Stimulated activated CD8-positive, alpha-beta memory T cell treated with anti-CD3 and anti-CD28 coated beads, Interleukin-12 subunit alpha, Interleukin-12 subunit beta, amount 100 ng/mL, for 24 hours (primary cell): ENCODE results near the gene CORO2A.
"Not testable (repeated sequence)": the region's sequence is repeated elsewhere in the genome, so short reads cannot be mapped to it uniquely, and the experiment has no call there.

Experiments
- DNase-seq: peaks from one replicate; pipeline ENCODE4 v3.0.0-alpha.2; 2020; ENCODE audit errors: extremely low read depth

Gene CORO2A

GRCh38 chr9:98191181-98191608 is 1.2 kb downstream of the CORO2A start:
- no peak for DNase-seq

DNA sequence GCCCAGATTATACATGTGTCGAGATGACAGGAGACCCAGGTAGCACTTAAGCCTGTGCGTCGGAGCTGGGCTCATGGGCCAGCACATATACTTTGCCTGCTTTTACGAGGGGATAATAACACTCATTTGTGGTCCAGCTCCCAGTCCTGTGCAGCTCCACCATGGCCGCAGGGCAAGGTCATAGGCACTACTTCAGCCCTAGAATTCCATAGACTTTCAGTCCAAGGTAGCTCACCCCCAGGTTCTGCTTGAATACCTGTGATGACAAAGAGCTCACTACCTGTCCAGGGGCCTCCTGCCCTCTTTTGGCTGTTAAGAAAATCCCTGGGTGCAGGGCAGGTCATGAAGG is 1.7 kb downstream of the CORO2A start:
- no peak for DNase-seq

GRCh38 chr9:98189412-98189811 is 3.0 kb downstream of the CORO2A start:
- DNase-seq, result no peak

- DNase-seq, result no peak
Observed at GRCh38 chr9:98187926-98188325, 4.5 kb downstream of the CORO2A start.

- no peak for DNase-seq
Observed at GRCh38 chr9:98186236-98186635, 6.2 kb downstream of the CORO2A start.

DNA sequence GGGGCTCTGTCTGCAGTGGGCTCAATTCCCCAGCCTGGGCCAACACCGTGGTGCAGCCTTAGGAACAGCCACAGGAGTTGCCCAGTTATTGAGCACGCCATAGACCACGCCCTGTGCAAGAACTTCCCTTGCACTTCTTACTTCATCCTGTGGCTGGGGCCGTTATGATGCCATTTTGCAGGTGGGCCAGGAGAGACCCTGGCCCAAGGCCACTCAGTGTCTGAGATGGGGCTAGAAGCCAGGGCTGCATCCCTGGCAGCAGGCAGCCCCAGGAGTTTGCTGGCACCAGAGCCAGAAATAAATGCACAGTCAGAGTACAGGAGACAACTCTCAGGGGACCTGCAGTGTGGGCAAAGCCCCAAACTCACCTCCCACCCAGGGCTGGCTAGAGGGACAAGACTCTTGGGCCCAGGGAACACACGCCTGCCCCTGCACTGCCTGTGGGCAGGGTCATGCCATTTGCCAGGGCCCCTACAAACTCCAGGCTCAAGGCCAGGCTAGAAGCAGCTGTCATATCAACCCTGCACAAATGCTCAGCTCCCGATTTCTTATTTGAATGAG is 6.7 kb downstream of the CORO2A start:
- DNase-seq, result no peak

DNA sequence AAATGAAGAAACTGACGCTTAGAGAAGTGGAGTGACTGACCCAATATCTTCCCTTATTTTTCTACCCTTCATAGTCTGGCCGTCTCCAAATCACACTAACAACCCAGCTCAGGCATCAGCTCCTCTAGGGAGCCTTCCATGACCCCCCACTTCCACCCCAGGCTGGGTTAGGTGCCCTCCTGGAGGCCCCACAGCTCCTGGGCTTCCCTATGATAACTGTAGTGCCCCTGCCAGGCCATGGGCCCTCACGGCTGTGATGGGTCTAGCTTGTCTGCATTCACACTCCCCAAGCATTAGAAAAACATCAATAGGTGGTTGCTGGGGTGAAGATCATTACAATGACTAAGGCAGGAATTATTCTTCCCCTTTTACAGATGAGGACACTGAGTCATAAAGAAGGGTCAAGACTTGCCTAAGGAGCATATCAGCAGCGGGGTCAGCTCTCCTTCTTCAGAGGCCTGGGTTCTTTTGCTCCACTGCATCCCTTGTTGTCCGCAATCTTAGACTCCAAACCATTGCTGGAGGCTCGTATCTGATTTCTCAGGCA is 7.3 kb downstream of the CORO2A start:
- DNase-seq, result no peak

GRCh38 chr9:98184326-98184725 is 8.1 kb downstream of the CORO2A start:
- DNase-seq, result no peak

- DNase-seq, result no peak
Observed at GRCh38 chr9:98182889-98183599, 9.4 kb downstream of the CORO2A start.

DNA sequence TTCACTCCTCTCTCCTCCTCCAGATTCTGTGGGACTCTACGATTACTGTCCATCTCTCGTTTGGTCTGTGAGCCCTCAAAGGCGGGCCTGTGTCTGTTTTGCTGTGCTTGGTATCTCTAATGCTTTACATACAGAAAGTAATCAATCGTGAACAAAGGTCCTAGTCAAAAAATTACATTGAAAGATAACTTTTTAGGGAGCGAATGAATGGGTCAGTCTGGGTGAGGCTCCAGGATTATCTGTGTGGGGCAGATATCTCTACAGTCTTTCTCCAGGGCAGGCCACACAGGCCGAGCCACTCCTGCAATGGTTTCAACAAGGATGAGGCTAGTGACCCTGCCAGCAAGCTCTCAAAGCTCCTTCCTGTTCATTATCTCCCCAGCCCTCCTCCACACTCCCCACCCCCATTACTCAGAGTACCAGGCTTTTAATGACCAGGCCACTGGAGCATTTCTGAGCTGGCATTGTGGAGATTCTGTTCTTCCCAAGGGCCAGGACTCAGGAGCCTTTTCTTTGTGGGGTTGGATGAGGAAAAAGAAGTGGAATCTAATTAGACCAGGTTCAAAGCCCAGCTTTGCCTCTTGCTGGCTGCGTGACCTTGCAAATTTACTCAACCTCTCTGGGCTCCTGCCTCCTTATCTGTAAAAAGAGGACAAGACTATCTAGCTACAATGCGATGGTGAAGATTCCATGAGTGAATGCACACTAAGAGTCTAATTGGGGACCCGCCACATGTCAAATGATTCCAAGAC is 10.2 kb downstream of the CORO2A start:
- DNase-seq, result no peak

DNA sequence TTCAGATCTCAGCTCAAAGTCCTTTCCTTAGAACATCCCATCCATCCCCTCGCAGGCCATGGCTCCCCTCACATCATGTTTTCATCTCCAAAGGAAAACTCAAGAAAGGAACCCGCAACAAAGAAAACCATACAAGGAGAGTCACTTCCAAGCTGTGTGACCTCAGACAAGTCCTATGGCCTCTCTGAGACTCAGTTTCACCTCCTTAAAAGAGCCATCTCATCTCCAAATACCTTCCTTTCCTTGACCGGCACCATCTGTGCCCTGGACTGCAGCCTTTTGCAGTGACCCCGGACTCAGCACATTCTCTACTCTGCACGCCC is 10.7 kb downstream of the CORO2A start:
- no peak for DNase-seq

DNA sequence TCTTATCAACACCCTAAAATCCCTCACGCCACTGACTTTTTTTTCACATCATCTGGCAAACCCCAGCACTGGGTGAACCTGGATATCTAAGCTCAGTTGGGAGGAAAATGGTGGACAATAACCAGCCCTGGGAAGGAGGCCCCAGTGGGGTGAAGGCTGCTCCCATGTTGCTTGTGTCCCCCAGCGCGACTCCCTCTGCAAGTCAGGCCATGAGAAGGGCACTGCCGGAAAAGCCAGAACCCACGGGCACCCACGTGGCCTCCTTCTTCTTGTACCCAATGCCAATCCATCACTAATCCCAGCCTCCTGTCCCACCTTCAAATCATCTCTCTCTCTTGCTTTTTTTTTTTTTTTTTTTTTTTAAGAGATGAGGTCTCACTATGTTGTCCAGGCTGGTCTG is 11.4 kb downstream of the CORO2A start:
- DNase-seq, result no peak

DNA sequence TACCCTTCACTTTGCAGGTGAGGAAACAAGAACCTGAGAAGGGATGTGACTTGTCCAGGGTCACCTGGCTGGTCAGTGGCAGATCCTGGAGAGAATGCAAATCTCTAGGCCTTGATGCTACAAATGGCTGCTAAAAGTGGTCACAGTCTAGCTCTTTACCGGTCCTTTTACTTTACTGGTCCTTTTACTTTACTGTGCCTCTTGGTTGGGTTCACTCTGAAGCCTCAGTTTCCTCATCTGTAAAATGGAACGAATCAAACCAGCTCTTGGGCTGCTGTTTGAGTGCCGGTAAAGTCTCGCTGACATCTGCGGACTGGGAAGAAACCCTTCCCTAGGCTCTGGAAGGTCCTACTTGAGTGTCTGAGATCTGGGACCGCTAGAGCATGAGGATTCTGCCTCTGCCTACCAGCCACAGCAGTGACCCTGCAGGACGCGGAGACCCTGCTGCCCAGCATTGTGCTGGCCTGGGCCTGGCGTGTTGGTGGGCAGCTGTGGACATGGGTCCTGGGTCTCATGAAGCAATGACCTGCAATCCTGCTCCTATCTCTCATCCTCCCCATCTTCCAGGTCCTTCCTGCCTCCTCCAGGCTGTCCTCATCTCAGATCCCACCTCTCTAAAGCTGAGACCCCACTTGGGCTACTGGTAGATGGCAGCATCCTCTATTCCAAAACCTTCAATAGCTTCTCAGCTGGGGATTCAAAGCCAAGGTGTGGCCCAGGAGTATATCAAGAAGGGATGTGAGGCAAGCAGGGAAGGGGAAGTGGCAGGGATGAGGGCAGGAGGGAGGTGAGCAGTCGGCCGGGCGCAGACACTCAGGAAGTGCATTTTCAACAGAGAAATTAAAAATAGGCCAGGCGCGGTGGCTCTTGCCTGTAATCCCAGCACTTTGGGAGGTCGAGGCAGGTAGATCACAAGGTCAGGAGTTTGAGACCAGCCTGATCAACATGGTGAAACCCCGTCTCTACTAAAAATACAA is 13.3 kb downstream of the CORO2A start:
- DNase-seq, result no peak

DNA sequence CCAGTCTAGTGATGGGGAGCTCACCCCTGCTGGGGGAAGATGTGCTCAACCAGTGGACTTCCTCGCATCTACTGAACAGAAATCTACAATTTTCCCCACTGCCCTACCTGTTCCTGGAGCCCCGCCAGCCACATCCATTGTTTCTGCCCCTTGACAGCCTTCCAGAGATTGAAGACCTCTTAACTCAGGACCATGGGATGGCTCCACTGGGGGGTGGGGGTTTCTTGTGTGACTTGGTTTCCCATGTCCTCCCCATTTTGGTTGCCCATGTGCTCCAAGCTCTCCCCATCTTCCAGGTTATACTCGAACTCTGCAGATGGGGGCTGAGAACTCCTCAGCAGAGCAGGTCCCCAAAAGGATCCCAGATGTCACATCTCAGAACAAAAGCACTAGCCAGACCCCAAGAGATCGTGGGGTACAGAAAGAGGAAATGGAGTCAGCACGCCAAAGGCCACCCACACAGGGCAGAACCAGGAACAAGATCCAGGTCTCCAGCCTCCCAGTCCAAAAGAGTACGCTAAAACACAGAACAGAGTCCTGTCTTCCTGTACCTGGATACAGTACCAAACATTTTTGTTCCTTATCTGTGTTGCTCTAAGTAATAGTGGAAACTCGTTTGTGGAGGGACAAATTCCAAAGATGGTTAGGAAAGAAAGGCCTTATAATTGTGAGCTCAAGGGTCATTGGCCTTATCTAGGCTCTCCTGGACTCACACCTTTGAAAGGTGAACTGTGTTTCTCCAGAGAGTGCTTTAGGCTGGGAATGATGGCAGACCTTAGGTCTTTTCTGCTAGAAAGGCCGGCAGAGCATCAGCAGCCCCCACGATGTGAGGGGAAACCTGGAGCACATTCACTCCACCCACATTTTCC is 15.8 kb downstream of the CORO2A start:
- DNase-seq, result no peak

- DNase-seq, result no peak
Observed at GRCh38 chr9:98175762-98176161, 16.7 kb downstream of the CORO2A start.

DNA sequence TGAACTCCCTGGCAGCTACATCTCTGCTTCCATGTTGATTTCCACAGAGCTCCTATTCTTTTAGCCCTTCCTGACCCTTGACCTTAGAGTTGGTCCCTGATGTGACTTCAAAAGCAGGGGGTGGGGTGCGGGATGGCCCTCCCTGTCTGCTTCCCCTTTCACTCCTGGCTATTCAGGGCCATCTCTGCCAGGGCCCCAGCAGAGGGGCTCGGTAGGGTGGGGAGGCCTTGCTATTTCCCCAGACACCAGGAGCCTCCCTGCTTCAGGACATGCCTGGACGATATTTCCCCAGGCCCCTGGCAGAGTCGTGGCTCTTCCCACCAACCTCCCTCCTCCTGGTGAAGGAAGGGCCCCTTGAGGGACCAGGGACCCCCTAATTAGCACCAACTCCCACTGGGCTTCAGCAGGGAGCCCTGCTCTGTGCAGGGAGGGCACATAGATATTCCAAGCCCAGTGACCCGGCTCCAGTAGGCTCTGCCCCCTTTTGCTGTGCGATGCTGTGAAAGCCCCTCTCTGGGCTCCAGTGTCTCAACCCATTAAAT is 17.3 kb downstream of the CORO2A start:
- DNase-seq, result no peak

DNA sequence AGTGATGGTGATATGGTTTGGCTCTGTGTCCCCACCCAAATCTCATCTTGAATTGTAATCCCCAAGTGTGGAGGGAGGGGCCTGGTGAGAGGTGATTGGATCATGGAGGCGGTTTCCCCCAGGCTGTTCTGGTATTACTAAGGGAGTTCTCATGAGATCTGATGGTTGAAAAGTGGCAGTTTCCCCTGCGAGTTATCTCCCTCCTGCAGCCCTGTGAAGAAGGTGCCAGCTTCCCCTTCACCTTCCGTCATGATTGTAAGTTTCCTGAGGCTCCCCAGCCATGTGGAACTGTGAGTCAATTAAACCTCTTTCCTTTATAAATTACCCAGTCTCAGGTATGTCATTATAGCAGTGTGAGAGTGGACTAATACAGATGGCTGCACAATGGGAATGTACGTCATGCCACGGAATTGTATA is 17.9 kb downstream of the CORO2A start:
- DNase-seq, result not testable (repeated sequence)

GRCh38 chr9:98173181-98173580 is 19.3 kb downstream of the CORO2A start:
- DNase-seq, result no peak

- no peak for DNase-seq
Observed at GRCh38 chr9:98172604-98173003, 19.8 kb downstream of the CORO2A start.

GRCh38 chr9:98171176-98171925 is 21.1 kb downstream of the CORO2A start:
- no peak for DNase-seq
